ENCODE measurements around the gene CCDC157.

Gene CCDC157

GRCh38 chr22:30354644-30355043 lies 2.2 kb upstream of the CCDC157 start:
- DNase-seq (ENCODE audit: low read depth) = peak; percentile 34

DNA sequence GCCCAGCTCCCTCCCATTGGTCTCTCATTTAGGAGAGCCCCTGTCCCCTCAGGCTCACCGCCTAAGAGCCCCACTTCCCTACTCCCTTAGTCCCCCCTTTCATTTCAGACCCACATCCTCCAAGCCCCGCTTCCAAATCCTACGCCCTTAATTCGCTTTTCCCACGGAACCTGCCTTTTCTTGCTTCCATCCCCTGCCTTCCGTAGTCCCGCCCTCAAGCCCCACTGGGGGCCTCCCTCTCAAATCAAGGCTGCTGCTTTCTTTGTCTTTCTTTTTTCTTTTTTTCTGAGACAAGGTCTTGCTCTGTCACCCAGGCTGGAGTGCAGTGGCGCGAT lies 396 bp downstream of the CCDC157 start:
- no peak for DNase-seq (ENCODE audit: low read depth)

GRCh38 chr22:30357650-30358215 lies 926 bp downstream of the CCDC157 start:
- no peak for DNase-seq (ENCODE audit: low read depth)

- no peak for DNase-seq (ENCODE audit: low read depth)
Measured at GRCh38 chr22:30358541-30358940, 1.7 kb downstream of the CCDC157 start.

GRCh38 chr22:30361916-30362650 lies 5.3 kb downstream of the CCDC157 start:
- DNase-seq (ENCODE audit: low read depth) = no peak

- peak; percentile 10 for DNase-seq (ENCODE audit: low read depth)
Measured at GRCh38 chr22:30362651-30363281, 6.0 kb downstream of the CCDC157 start.

- no peak for DNase-seq (ENCODE audit: low read depth)
Measured at GRCh38 chr22:30365891-30366290, 9.1 kb downstream of the CCDC157 start.

DNA sequence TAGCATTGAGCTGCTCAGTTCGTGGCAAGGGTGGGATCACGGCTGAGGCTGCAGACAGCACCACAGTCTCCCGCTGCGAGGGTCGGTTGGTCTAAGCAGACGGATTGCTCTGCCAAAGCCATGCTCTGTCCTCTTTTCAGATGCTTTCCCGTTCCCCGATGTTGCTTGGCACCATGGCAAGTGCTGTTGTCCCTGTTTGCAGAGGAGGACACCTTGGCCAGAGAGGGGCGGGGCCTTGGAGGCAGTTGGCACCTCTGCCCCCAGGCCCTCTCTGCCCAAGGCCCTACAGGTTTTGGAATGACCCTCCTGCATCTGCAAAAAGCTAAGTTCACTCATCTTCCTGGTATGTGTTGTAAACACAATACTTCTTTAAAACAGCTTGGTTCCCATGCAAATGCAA lies 11.6 kb downstream of the CCDC157 start:
- no peak for DNase-seq (ENCODE audit: low read depth)

GRCh38 chr22:30370641-30371230 lies 13.9 kb downstream of the CCDC157 start:
- DNase-seq (ENCODE audit: low read depth) = no peak

- no peak for DNase-seq (ENCODE audit: low read depth)
Measured at GRCh38 chr22:30371321-30371720, 14.5 kb downstream of the CCDC157 start.

GRCh38 chr22:30371981-30372380 lies 15.2 kb downstream of the CCDC157 start:
- DNase-seq (ENCODE audit: low read depth) = no peak

DNA sequence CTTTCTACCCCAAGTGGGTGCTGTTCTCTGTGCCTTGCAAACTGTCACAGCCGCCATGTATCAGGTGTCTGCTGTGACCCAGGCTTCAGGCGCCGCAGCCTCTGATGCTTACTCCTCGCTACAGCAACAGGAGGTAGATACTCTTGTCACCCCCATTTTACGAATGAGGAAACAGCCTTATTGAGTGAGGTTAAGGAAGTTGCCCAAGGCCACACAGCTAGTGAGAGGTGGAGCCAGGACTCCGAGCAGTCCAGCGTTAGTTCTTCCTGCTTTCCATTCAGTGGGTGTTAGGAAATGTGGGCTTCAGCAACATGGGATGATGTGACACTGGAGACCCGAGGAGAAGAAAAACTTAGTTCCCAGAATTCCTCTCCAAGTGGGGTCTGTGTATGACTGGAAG lies 16.1 kb downstream of the CCDC157 start:
- no peak for DNase-seq (ENCODE audit: low read depth)

DNA sequence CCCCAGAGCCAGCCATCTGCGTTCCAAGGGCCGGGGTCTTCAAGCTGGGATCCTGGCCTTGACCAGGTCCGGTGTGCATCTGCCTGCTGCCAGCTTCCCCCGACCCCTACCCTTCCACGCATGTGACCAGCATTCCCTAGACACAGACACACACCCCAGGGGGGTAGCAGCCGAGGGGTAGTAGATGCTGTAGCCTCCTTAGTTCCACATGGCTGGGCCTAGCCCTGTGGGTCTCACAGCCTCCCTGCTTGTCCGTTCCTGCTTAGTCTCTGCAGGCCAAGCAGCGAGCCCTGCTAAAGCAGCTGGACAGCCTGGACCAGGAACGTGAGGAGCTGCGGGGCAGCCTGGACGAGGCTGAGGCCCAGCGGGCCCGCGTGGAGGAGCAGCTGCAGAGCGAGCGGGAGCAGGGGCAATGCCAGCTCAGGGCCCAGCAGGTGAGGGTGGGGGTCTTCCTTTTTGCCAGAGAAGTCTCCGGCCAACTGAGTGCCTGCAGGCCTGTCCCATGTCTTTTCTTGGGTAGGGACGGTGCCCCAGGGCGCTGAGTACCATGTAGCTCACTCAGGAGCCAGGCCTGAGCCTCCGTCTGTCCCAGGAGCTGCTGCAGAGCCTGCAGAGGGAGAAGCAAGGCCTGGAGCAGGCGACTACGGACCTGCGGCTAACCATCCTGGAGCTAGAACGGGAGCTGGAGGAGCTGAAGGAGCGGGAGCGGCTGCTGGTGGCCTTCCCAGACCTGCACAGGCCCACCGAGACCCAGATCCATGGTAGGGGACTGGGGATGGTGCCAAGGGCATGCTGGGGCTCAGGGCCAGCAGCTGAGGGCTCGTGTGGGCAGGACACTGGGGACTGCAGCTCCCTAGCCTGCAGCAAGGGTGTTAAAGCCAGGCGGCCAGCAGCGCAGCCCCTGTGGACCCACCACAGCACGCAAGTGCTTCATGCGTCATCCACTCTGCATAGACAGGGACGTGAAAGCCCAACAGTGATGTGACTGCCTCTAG lies 16.8 kb downstream of the CCDC157 start:
- no peak for DNase-seq (ENCODE audit: low read depth)

DNA sequence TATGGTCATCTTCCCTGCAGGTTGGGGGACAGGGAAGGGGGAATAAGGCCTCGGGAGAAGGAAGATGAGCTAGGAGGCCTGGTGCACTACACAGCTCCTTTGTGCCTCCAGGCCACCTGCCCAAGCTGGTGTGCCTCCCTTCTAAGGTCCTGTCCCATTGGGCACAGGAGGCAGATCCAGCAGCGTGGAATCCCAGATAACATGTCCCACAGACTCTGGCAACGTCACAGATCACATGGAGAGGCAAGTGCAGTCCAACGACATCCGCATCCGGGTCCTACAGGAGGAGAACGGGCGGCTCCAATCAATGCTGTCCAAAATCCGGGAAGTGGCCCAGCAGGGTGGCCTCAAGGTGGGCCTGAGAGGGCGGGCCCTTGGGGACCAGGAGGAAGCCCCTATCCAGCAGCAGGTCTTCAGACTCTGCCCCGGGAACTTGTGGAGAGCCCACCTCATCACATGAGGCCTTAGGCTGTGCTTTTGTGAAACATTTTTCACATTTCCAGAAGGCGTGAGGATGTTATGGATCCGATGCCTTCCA lies 18.6 kb downstream of the CCDC157 start:
- DNase-seq (ENCODE audit: low read depth) = no peak

DNA sequence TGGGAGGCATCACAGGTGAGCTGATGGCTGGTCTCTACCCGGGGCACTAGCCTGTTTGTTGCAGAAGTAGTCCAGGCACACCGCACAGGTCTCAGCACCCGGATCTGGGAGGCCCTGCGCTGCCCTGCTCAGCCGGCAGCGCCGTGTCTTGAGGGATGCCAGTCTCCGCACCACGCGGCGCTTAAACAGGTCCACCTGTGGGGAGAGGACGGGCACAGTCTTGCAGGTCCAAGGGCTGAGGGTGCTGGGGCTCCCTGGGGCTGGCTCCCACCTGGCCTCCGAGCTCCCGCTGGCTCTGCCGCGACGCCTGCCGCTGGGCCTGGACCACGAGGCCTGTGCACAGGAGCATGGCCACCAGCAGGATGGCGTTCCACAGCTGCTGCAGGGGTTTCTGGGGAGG lies 23.2 kb downstream of the CCDC157 start:
- DNase-seq (ENCODE audit: low read depth) = no peak

GRCh38 chr22:30381264-30381663 lies 24.5 kb downstream of the CCDC157 start:
- DNase-seq (ENCODE audit: low read depth) = no peak

DNA sequence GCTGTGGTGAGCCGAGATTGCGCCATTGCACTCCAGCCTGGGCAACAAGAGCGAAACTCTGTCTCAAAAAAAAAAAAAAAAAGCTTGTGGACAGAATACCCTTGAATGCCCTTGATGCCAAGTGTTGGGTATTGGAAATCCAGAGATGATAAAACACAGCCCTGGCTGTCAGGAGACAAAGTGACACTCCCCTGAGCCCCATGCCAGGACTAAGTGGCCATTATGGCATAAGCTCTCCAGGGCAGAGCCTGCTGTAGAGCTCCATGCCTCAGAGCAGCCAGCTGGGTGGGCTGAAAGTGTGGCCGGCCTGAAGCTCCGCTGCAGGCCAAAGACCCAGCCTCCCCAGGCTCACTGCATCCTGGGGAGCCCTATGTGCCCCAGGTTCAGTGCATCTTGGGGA lies 25.5 kb downstream of the CCDC157 start:
- DNase-seq (ENCODE audit: low read depth) = no peak

DNA sequence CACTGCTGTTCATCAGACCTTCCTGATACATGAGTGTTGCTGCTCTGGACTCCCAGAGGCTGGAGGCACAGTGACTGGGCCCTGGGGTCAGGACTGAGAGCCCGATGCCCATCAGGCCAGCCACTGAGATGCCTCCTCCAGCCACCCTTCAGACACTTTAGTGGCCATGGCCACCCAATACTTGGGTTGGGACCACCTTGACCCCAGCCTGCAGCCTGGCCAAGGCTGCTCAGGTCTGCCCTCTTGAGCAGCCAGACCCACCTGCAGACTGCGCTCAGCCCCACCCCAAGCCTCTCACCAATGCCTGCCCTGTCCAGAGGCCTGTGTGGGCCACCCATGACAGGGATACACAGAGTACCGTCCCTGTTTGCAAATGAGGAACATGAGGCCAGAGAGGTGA lies 26.3 kb downstream of the CCDC157 start:
- no peak for DNase-seq (ENCODE audit: low read depth)

- DNase-seq (ENCODE audit: low read depth) = no peak
Measured at GRCh38 chr22:30385942-30386341, 29.1 kb downstream of the CCDC157 start.

- no peak for DNase-seq (ENCODE audit: low read depth)
Measured at GRCh38 chr22:30386608-30386959, 29.8 kb downstream of the CCDC157 start.

DNA sequence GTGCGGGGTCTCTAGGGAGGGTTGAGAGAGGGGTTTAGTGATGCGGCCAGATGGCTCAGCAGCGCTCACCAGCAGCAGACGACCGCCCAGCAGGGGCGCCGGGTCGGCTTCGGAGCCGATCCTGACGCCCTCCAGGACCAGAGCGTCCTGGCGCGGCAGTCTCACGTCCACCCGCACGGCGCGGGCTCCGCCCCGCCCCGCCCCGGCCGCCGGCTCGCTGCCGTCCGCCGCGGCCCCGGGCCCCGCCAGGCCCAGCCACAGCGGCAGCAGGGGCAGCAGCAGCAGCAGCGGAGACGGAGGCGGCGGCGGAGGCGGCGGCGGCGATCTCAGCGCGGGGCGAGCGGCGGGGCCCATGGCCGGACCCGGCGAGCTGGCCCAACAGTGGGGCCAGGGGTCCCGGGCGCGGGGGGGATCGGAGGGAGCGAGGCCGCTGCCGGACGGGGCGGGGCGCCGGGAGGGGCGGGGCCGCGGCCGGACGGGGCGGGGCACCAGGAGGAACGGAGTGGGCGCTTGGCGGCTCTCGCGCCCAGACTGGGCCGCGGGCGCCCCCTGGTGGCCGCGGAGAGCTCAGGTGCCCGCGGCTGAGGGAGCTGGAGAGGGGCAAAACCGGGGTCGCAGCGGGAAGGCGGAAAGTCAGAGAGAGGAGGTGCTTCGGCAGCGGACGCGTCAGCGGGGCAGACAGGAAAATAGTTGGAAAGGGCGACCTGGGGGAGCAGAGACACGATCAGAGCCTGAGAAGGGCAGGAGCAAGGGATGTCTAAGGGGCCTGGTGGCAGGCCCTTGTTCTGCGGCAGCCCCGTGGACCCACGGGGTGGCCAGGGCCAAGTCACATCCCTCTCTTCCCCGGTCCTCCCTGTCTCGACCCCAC lies 30.4 kb downstream of the CCDC157 start, which contains the start of gene RNF215:
Gene RNF215, minus strand, starts transcription at position 452 of the 868 bp plus-strand sequence. Its CDS starts 98 bp downstream, at position 354.
- peak; percentile 80 for DNase-seq (ENCODE audit: low read depth)
